ENCODE data around the gene HNRNPA2B1.

Gene HNRNPA2B1

GRCh38 chr7:26193432-26194207 lies 6.9 kb downstream of the HNRNPA2B1 start:
- Mint-ChIP-seq H3K4me3 (peak overlapping the region; percentile 52), H3K27ac (peak overlapping the region; percentile 85), H3K4me1 (peaks cover 86% of the 10 kb centered on the region), H3K36me3 (peaks cover 91% of the 10 kb centered on the region), H3K9me3 (no peaks in the 10 kb centered on the region), H3K27me3 (no peaks in the 10 kb centered on the region)
- DNase-seq, result no peak
- CTCF ChIA-PET, result interaction anchor here (0.7 to 5.3 kb wide), 4 partner anchors 91 to 176 kb away, joined by 3 to 52 read pairs (median 6); no protein-coding TSS in a partner anchor

- no peak for DNase-seq
- Mint-ChIP-seq H3K36me3 (peaks cover 91% of the 10 kb centered on the region), H3K4me1 (peaks cover 96% of the 10 kb centered on the region), H3K4me3 (no peak overlapping the region), H3K9me3 (no peaks in the 10 kb centered on the region), H3K27ac (peak overlapping the region; percentile 78), H3K27me3 (no peaks in the 10 kb centered on the region)
- CTCF ChIA-PET, result interaction anchor here (0.9 to 2.2 kb wide), 4 partner anchors 92 to 177 kb away, joined by 4 to 15 read pairs (median 6); no protein-coding TSS in a partner anchor
These were observed 8.0 kb downstream of the HNRNPA2B1 start for GRCh38 chr7:26192485-26193087.

- Mint-ChIP-seq H3K4me3 (no peak overlapping the region), H3K27me3 (no peaks in the 10 kb centered on the region), H3K4me1 (peaks cover 96% of the 10 kb centered on the region), H3K36me3 (peaks cover 91% of the 10 kb centered on the region), H3K9me3 (no peaks in the 10 kb centered on the region), H3K27ac (peak overlapping the region; percentile 78)
- CTCF ChIA-PET, result interaction anchor here (0.9 to 2.2 kb wide), 5 partner anchors 12 to 173 kb away, joined by 3 to 15 read pairs (median 4); no protein-coding TSS in a partner anchor
- no peak for DNase-seq
These were observed 8.5 kb downstream of the HNRNPA2B1 start for GRCh38 chr7:26191974-26192479.

GRCh38 chr7:26191233-26191973 lies 9.1 kb downstream of the HNRNPA2B1 start:
- Mint-ChIP-seq H3K9me3 (no peaks in the 10 kb centered on the region), H3K4me1 (peaks cover 96% of the 10 kb centered on the region), H3K27ac (peak overlapping the region; percentile 33), H3K27me3 (no peaks in the 10 kb centered on the region), H3K4me3 (no peak overlapping the region), H3K36me3 (peaks cover 88% of the 10 kb centered on the region)
- no peak for DNase-seq
- CTCF ChIA-PET, result interaction anchor here (0.8 to 2.2 kb wide), 5 partner anchors 8 to 107 kb away, joined by 3 to 15 read pairs (median 3); no protein-coding TSS in a partner anchor

- CTCF ChIA-PET, result interaction anchor here (0.9 kb wide), 1 partner anchor 35 kb away, joined by 3 read pairs; no protein-coding TSS in a partner anchor
- H3K27me3 Mint-ChIP-seq, result no peaks in the 10 kb centered on the region
- H3K36me3 Mint-ChIP-seq, result peaks cover 85% of the 10 kb centered on the region
- H3K4me1 Mint-ChIP-seq, result peaks cover 94% of the 10 kb centered on the region
- no peak overlapping the region for H3K4me3 Mint-ChIP-seq
- peak overlapping the region; percentile 58 for H3K27ac Mint-ChIP-seq
- DNase-seq, result no peak
- H3K9me3 Mint-ChIP-seq, result no peaks in the 10 kb centered on the region
These were observed 10.1 kb downstream of the HNRNPA2B1 start for GRCh38 chr7:26190417-26190869.

DNA sequence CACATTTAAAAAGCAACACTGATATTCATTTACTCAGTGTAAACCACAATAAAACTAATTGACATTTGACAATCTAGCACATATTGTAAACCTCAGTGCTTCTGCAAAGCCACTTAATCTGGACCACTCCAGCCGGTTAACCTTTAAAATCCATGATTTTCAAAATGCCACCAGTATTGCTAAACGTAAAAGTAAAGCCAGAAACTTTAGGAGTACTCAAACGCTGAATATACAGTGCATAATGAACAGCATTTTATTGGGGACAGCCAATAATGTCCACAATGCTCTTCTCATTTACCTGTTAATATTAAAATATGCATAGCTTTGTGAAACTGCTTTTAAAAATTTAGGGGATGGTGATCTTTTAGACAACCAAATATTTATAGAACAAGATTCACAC lies 10.8 kb downstream of the HNRNPA2B1 start:
- no peaks in the 10 kb centered on the region for H3K9me3 Mint-ChIP-seq
- no peak for DNase-seq
- H3K36me3 Mint-ChIP-seq, result peaks cover 88% of the 10 kb centered on the region
- CTCF ChIA-PET, result interaction anchor here (1.2 to 7.5 kb wide), 4 partner anchors 9 to 111 kb away, joined by 3 to 41 read pairs (median 6); partner anchors contain the start of gene CBX3
- no peak overlapping the region for H3K27ac Mint-ChIP-seq
- peaks cover 95% of the 10 kb centered on the region for H3K4me1 Mint-ChIP-seq
- no peaks in the 10 kb centered on the region for H3K27me3 Mint-ChIP-seq
- no peak overlapping the region for H3K4me3 Mint-ChIP-seq

- H3K36me3 Mint-ChIP-seq, result peaks cover 88% of the 10 kb centered on the region
- peak overlapping the region; percentile 11 for H3K27ac Mint-ChIP-seq
- CTCF ChIA-PET, result interaction anchor here (1.2 to 7.5 kb wide), 5 partner anchors 9 to 176 kb away, joined by 3 to 41 read pairs (median 5); partner anchors contain the start of gene CBX3
- no peak overlapping the region for H3K4me3 Mint-ChIP-seq
- no peaks in the 10 kb centered on the region for H3K27me3 Mint-ChIP-seq
- no peaks in the 10 kb centered on the region for H3K9me3 Mint-ChIP-seq
- peaks cover 94% of the 10 kb centered on the region for H3K4me1 Mint-ChIP-seq
- no peak for DNase-seq
These were observed 11.5 kb downstream of the HNRNPA2B1 start for GRCh38 chr7:26188957-26189541.

- DNase-seq, result no peak
- Mint-ChIP-seq H3K36me3 (peaks cover 86% of the 10 kb centered on the region), H3K4me3 (no peak overlapping the region)
These were observed 12.2 kb downstream of the HNRNPA2B1 start for GRCh38 chr7:26188206-26188956.

GRCh38 chr7:26187380-26188205 lies 13.0 kb downstream of the HNRNPA2B1 start:
- peak overlapping the region; percentile 74 for H3K27ac Mint-ChIP-seq
- H3K9me3 Mint-ChIP-seq, result no peaks in the 10 kb centered on the region
- CTCF ChIA-PET, result interaction anchor here (0.8 to 7.5 kb wide), 7 partner anchors 9 to 182 kb away, joined by 3 to 41 read pairs (median 3); no protein-coding TSS in a partner anchor
- H3K27me3 Mint-ChIP-seq, result no peaks in the 10 kb centered on the region
- H3K36me3 Mint-ChIP-seq, result peaks cover 78% of the 10 kb centered on the region
- no peak overlapping the region for H3K4me3 Mint-ChIP-seq
- peaks cover 79% of the 10 kb centered on the region for H3K4me1 Mint-ChIP-seq
- DNase-seq, result no peak

More at GRCh38 chr7:26188206-26188956, 12.2 kb downstream of the HNRNPA2B1 start:
- H3K4me1 Mint-ChIP-seq, result peaks cover 87% of the 10 kb centered on the region
- no peaks in the 10 kb centered on the region for H3K9me3 Mint-ChIP-seq
- no peaks in the 10 kb centered on the region for H3K27me3 Mint-ChIP-seq
- peak overlapping the region; percentile 4 for H3K27ac Mint-ChIP-seq
- CTCF ChIA-PET, result interaction anchor here (0.8 to 7.5 kb wide), 10 partner anchors 8 to 181 kb away, joined by 3 to 41 read pairs (median 3); partner anchors contain the start of gene CBX3

DNA sequence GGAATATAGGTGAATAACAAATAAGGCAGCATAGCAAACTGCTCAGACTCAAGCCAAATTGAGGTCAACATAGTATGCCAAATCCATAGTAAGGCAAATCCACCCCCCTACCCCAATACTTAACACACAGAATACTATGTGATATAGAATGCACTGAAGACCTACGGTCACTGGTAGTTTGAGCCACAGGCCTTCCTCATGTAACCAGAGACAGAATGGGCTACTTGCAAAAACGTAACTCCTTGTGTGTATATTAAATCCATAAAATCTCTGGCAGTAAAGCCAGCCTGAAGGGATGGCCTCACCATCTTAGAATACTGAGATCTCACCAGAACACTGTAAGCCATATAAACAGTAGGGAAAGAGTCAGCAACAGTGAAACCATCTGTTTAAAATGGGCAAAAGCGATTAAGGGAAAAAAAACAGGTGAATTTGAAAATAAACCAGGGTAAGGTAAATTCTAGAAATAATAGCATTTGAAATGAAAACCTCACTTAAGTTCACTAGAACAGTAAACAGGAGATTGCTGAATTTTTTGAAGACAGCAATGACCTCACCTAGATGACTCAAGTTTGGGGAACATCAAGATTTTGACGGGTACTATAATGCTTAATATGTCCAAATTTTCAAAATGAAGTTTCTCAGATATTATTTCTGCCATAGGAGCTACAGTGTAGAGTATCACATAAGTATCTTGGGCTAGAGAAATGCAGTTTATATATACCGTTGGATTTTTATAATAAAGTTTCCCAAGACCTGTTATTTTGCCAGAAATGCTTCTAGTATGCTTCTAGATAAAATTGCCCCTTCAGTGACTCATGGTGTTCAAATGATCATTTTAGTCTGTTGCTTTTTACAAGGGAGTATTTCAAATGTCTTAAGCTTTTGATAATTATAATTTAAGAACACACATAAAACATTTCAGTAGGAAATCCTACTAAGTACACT lies 13.9 kb downstream of the HNRNPA2B1 start:
- DNase-seq, result no peak
- Mint-ChIP-seq H3K27ac (peak overlapping the region; percentile 76), H3K4me1 (peaks cover 71% of the 10 kb centered on the region), H3K27me3 (no peaks in the 10 kb centered on the region), H3K9me3 (no peaks in the 10 kb centered on the region), H3K4me3 (no peak overlapping the region), H3K36me3 (peaks cover 70% of the 10 kb centered on the region)
- CTCF ChIA-PET, result interaction anchor here (1.3 to 7.5 kb wide), 5 partner anchors 10 to 183 kb away, joined by 3 to 41 read pairs (median 3); no protein-coding TSS in a partner anchor

- CTCF ChIA-PET, result interaction anchor here (1.3 to 7.5 kb wide), 4 partner anchors 35 to 99 kb away, joined by 3 to 41 read pairs (median 3); no protein-coding TSS in a partner anchor
- no peak overlapping the region for H3K4me3 Mint-ChIP-seq
- DNase-seq, result no peak
- peaks cover 66% of the 10 kb centered on the region for H3K36me3 Mint-ChIP-seq
- peaks cover 63% of the 10 kb centered on the region for H3K4me1 Mint-ChIP-seq
- peak overlapping the region; percentile 81 for H3K27ac Mint-ChIP-seq
- no peaks in the 10 kb centered on the region for H3K9me3 Mint-ChIP-seq
- no peaks in the 10 kb centered on the region for H3K27me3 Mint-ChIP-seq
These were observed 14.7 kb downstream of the HNRNPA2B1 start for GRCh38 chr7:26185844-26186180.
